Immature natural killer cell (primary cell): ENCODE data around the gene RETN. TPM values are rescaled to one million over a fixed set of nuclear protein-coding genes. Genes with fewer than 3 reads are reported as not detected.

Experiments used
- DNase-seq, 3 donors: peaks; one replicate each; pipeline ENCODE4 v3.0.0; 2022; ENCODE audit warnings: mixed read lengths in 1 of 3
- H3K27ac Mint-ChIP-seq, 6 donors: one replicate each; pipeline ENCODE4 v1.8.0; 2020; ENCODE audit warnings: mixed read lengths in 6 of 6, mild to moderate bottlenecking in 5 of 6, inconsistent platforms in 4 of 6, moderate library complexity in 3 of 6
- H3K27me3 Mint-ChIP-seq, 3 donors: one replicate each; pipeline ENCODE4 v1.8.0; 2020 to 2021; ENCODE audit warnings: low read depth in 3 of 3, mild to moderate bottlenecking in 3 of 3, mixed read lengths in 3 of 3, moderate library complexity in 3 of 3, inconsistent platforms in 1 of 3
- H3K36me3 Mint-ChIP-seq, 3 donors: one replicate each; pipeline ENCODE4 v1.8.0; 2020; ENCODE audit warnings: mixed read lengths in 3 of 3, inconsistent platforms in 2 of 3, mild to moderate bottlenecking in 2 of 3
- H3K4me1 Mint-ChIP-seq, 2 donors: one replicate each; pipeline ENCODE4 v1.8.0; 2020; ENCODE audit warnings: inconsistent platforms in 2 of 2, mild to moderate bottlenecking in 2 of 2, mixed read lengths in 2 of 2, moderate library complexity in 1 of 2
- H3K4me3 Mint-ChIP-seq, 5 donors: one replicate each; pipeline ENCODE4 v1.8.0; 2020; ENCODE audit warnings: mild to moderate bottlenecking in 5 of 5, mixed read lengths in 5 of 5, inconsistent platforms in 3 of 5, moderate library complexity in 3 of 5
- H3K9me3 Mint-ChIP-seq, 6 donors: one replicate each; pipeline ENCODE4 v1.8.0; 2020; ENCODE audit warnings: mild to moderate bottlenecking in 6 of 6, mixed read lengths in 6 of 6, inconsistent platforms in 4 of 6, moderate library complexity in 3 of 6
- polyA plus RNA-seq, 3 donors: library from polyadenylated mRNA; unstranded; fragments of 300-500 nt; fragmentation: Illumina TruSeq; gene quantifications; one replicate each; pipeline ENCODE4 v1.2.3, GENCODE V29; 2021

RETN gene
- polyA plus RNA-seq, 3 donors from 2014 or later, result 1.4 TPM; not detected in 2

GRCh38 chr19:7632340-7633203 lies 36.3 kb upstream of the RETN start:
- Mint-ChIP-seq H3K27me3 (peaks cover 11 to 16% (median 13%) of the 10 kb centered on the region in 3 donors), H3K27ac (no peak overlapping the region), H3K9me3 (no peaks in the 10 kb centered on the region), H3K36me3 (peaks cover 0 to 6% (median 4%) of the 10 kb centered on the region in 3 donors), H3K4me3 (no peak overlapping the region), H3K4me1 (peaks cover 51 to 54% of the 10 kb centered on the region in 2 donors)
- no peak for DNase-seq

- peaks cover 9 to 14% (median 11%) of the 10 kb centered on the region in 3 donors for H3K27me3 Mint-ChIP-seq
- peaks cover 46 to 50% of the 10 kb centered on the region in 2 donors for H3K4me1 Mint-ChIP-seq
- peak within 1 kb of the TSS in 2 of 6 donors; percentile 34 to 49 for H3K27ac Mint-ChIP-seq
- no peaks in the 10 kb centered on the region for H3K9me3 Mint-ChIP-seq
- H3K36me3 Mint-ChIP-seq, result peaks cover 0 to 6% (median 4%) of the 10 kb centered on the region in 3 donors
- H3K4me3 Mint-ChIP-seq, result no peak within 1 kb of the TSS
- no peak for DNase-seq
Measured at GRCh38 chr19:7633698-7634097, 35.2 kb upstream of the RETN start, which contains the start of gene PCP2. TSS of gene PCP2 (minus strand) at chr19:7633719. CDS start at chr19:7633457, 262 bp downstream.

DNA sequence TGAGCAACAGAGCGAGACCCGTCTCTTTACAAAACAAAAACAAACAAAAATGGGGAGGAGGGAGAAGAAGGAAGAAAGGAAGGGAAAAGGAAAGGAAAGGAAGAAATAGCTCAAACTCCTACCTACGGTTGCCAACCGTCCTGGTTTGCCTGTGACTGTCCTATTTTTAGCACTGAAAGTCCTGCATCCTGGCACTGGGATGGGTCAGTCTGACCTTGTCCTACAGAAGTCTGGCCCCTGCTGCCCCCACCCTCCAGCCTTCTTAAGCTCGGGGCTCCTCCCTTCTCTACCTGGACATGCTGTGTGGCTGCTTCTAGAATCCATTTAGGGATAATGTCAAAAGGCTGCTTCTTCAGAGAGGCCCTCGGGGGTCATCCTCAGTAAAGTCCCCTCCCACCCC lies 33.2 kb upstream of the RETN start:
- Mint-ChIP-seq H3K4me3 (peak overlapping the region; percentile 82 to 87 (median 83)), H3K4me1 (peaks cover 44 to 49% of the 10 kb centered on the region in 2 donors), H3K27ac (peak overlapping the region; percentile 56 to 93 (median 88)), H3K27me3 (peaks cover 0 to 8% (median 0%) of the 10 kb centered on the region in 3 donors), H3K9me3 (no peaks in the 10 kb centered on the region), H3K36me3 (peaks cover 3 to 6% (median 4%) of the 10 kb centered on the region in 3 donors)
- no peak for DNase-seq

DNA sequence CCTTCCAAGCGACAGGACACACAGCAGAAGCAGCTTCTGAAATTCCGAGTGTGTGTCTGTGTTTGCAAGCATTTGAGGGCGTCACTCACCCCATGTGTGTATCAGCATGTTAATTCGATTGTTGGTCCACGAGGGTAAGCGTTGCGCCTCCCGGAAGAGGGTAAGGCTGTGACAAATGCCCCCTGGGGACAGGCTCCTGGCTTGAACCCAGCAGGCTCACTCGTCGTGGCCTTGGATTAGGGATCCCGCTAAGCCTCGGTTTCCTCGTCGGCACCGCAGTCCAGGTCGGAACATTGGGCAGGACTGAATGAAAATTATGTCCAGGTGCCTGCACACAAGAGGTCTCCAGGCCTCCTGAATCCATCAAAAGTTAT lies 32.5 kb upstream of the RETN start:
- peaks cover 3 to 6% (median 4%) of the 10 kb centered on the region in 3 donors for H3K36me3 Mint-ChIP-seq

DNA sequence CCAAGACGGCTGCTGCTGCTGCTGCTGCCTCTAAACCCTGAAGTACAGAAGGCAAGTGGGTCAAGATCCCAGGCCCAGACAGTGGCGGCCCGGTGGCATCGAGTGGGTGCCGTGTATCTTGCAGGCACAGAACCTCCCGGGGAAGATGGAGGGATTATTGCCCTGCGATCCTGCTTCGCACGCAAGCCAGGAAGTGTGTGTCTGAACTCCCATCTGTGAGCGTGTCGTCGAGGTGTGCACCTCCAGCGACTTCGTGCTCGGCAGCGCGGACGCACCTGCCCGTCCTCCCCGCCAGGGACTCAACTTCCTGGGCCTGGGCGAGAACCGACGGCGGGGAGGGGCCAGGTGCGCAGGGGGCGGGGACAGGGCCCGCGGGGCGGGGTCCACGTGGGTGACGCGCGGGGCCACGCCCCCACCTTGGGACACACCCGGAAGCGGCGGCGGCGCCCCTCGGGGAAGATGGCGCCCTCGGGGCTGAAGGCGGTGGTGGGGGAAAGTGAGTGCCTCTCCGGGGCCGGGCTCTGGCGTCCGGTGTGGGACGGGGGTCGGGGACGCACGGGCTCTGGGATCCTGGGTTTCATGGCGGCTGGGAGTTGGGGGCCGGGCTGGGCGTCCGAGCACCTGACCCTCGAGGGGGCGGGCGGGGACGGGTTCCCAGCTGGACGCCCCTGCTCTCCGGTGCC lies 32.0 kb upstream of the RETN start, which contains the start of gene STXBP2:
Gene STXBP2 (plus strand): TSS at position 420 of the 683 bp plus-strand sequence. CDS start 40 bp downstream, at position 460.
- Mint-ChIP-seq H3K27ac (peak within 1 kb of the TSS; percentile 88 to 93 (median 90)), H3K36me3 (peaks cover 3 to 6% (median 4%) of the 10 kb centered on the region in 3 donors), H3K9me3 (no peaks in the 10 kb centered on the region), H3K27me3 (peaks cover 0 to 8% (median 0%) of the 10 kb centered on the region in 3 donors), H3K4me3 (peak within 1 kb of the TSS; percentile 82 to 87 (median 83)), H3K4me1 (peaks cover 38 to 45% of the 10 kb centered on the region in 2 donors)
- DNase-seq, result peak; percentile 87 to 90 (median 88)

More for the DNA sequence above, 32.5 kb upstream of the RETN start:
- H3K4me1 Mint-ChIP-seq, result peaks cover 41 to 45% of the 10 kb centered on the region in 2 donors
- no peak for DNase-seq
- peak overlapping the region; percentile 88 to 93 (median 90) for H3K27ac Mint-ChIP-seq
- H3K4me3 Mint-ChIP-seq, result peak overlapping the region; percentile 82 to 87 (median 83)
- H3K9me3 Mint-ChIP-seq, result no peaks in the 10 kb centered on the region
- peaks cover 0 to 8% (median 0%) of the 10 kb centered on the region in 3 donors for H3K27me3 Mint-ChIP-seq

- H3K36me3 Mint-ChIP-seq, result peaks cover 3 to 6% (median 4%) of the 10 kb centered on the region in 3 donors
- H3K4me3 Mint-ChIP-seq, result peak overlapping the region; percentile 82 to 87 (median 83)
- peaks cover 0 to 8% (median 0%) of the 10 kb centered on the region in 3 donors for H3K27me3 Mint-ChIP-seq
- H3K9me3 Mint-ChIP-seq, result no peaks in the 10 kb centered on the region
- H3K4me1 Mint-ChIP-seq, result peaks cover 36 to 45% of the 10 kb centered on the region in 2 donors
- H3K27ac Mint-ChIP-seq, result peak overlapping the region; percentile 83 to 93 (median 90)
- peak in 2 of 3 donors; percentile 21 to 32 for DNase-seq
Measured at GRCh38 chr19:7637374-7638256, 31.2 kb upstream of the RETN start.

- H3K4me1 Mint-ChIP-seq, result peaks cover 36 to 45% of the 10 kb centered on the region in 2 donors
- DNase-seq, result no peak
- H3K36me3 Mint-ChIP-seq, result peaks cover 3 to 6% (median 4%) of the 10 kb centered on the region in 3 donors
- H3K27me3 Mint-ChIP-seq, result peaks cover 0 to 8% (median 0%) of the 10 kb centered on the region in 3 donors
- H3K4me3 Mint-ChIP-seq, result peak overlapping the region; percentile 4 to 67 (median 42)
- no peaks in the 10 kb centered on the region for H3K9me3 Mint-ChIP-seq
- H3K27ac Mint-ChIP-seq, result peak overlapping the region; percentile 3 to 67 (median 60)
Measured at GRCh38 chr19:7638802-7639465, 29.9 kb upstream of the RETN start.

GRCh38 chr19:7639863-7640348 lies 28.9 kb upstream of the RETN start:
- Mint-ChIP-seq H3K27ac (peak overlapping the region; percentile 0 to 76 (median 32)), H3K27me3 (peaks cover 0 to 12% (median 0%) of the 10 kb centered on the region in 3 donors), H3K9me3 (no peaks in the 10 kb centered on the region), H3K36me3 (peaks cover 3 to 6% (median 4%) of the 10 kb centered on the region in 3 donors), H3K4me1 (peaks cover 36 to 45% of the 10 kb centered on the region in 2 donors), H3K4me3 (peak overlapping the region; percentile 8 to 42 (median 30))
- DNase-seq, result no peak

DNA sequence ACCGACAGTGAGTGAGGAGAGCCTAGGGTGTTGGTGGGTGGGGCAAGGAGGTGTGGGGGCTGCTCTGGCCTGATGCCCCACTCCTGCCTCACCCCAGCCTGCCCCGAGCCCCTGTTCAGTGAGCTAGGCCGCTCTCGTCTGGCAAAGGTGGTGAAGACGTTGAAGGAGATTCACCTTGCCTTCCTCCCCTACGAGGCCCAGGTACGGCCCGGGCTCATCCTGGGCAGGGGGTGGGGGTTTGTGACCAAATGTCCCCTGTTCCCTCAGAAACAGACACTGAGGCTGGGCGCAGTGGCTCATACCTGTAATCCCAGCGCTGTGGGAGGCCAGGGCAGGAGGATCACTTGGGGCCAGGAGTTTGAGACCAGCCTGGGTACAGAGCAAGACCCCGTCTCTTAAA lies 28.0 kb upstream of the RETN start:
- Mint-ChIP-seq H3K4me1 (peaks cover 33 to 38% of the 10 kb centered on the region in 2 donors), H3K36me3 (peaks cover 4 to 8% (median 5%) of the 10 kb centered on the region in 3 donors), H3K9me3 (no peaks in the 10 kb centered on the region), H3K27me3 (peaks cover 0 to 10% (median 0%) of the 10 kb centered on the region in 3 donors), H3K27ac (no peak overlapping the region), H3K4me3 (no peak overlapping the region)
- DNase-seq, result no peak

- H3K27me3 Mint-ChIP-seq, result peaks cover 0 to 10% (median 0%) of the 10 kb centered on the region in 3 donors
- H3K4me3 Mint-ChIP-seq, result no peak overlapping the region
- no peak for DNase-seq
- no peak overlapping the region for H3K27ac Mint-ChIP-seq
- no peaks in the 10 kb centered on the region for H3K9me3 Mint-ChIP-seq
- H3K4me1 Mint-ChIP-seq, result peaks cover 26 to 30% of the 10 kb centered on the region in 2 donors
- peaks cover 4 to 9% (median 6%) of the 10 kb centered on the region in 3 donors for H3K36me3 Mint-ChIP-seq
Measured at GRCh38 chr19:7641290-7642276, 27.3 kb upstream of the RETN start.

DNA sequence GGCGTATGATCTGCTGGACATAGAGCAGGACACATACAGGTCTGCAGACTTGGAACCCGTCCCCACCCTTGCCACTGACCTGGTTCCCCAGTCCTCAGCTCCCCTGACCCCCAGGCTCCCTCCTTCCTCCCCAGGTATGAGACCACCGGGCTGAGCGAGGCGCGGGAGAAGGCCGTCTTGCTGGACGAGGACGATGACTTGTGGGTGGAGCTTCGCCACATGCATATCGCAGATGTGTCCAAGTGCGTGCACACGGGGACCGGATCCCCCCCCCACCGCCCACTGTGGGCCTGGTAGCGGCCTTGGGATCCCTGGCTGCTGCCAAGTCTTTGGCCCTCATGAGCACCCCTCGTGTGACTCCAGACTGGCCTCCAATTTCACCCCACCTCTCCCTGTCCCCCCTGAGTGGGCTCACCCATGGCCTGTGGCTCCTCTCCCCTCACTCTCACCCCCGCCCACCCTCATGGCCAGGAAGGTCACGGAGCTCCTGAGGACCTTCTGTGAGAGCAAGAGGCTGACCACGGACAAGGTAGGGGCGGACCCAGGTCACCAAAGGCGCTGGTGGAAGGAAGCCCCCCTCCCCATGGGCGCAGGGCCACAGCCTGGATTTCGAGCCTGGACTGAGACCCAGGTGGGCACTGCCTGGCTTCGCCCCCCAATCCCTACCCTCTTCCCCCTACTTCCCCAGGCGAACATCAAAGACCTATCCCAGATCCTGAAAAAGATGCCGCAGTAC lies 26.4 kb upstream of the RETN start:
- DNase-seq, result no peak
- no peak overlapping the region for H3K27ac Mint-ChIP-seq
- peaks cover 4 to 9% (median 6%) of the 10 kb centered on the region in 3 donors for H3K36me3 Mint-ChIP-seq
- no peaks in the 10 kb centered on the region for H3K9me3 Mint-ChIP-seq
- peaks cover 0 to 5% (median 0%) of the 10 kb centered on the region in 3 donors for H3K27me3 Mint-ChIP-seq
- no peak overlapping the region for H3K4me3 Mint-ChIP-seq
- H3K4me1 Mint-ChIP-seq, result peaks cover 24 to 27% of the 10 kb centered on the region in 2 donors
